H7 (cell line): ENCODE measurements around the gene LAD1. TPM values are rescaled to one million over a fixed set of nuclear protein-coding genes. Genes with fewer than 3 reads are reported as not detected.

Experiments used
- DNase-seq: peaks from one replicate; pipeline ENCODE4 v3.0.0; 2012
- H3K27me3 ChIP-seq: 2 replicates; pipeline ENCODE4 v1.6.0; 2011; ENCODE audit warnings: mild to moderate bottlenecking, low read length; ENCODE audit not compliant: control insufficient read depth, insufficient read depth
- H3K36me3 ChIP-seq: replicated peaks from 2 replicates; pipeline ENCODE4 v1.5.1; 2011; ENCODE audit warnings: low read length; ENCODE audit not compliant: control insufficient read depth, insufficient read depth
- H3K4me3 ChIP-seq: 2 replicates; pipeline ENCODE4 v1.5.1; 2011; ENCODE audit warnings: low read depth, mild to moderate bottlenecking, control low read depth, low read length, moderate library complexity; ENCODE audit not compliant: insufficient read depth
- total RNA-seq: library from RNA; depleted of rRNA; stranded (reverse); fragments of >200 nt; shearing (Covaris generic); gene quantifications from 2 replicates; pipeline ENCODE4 v1.2.3, GENCODE V29; 2014

Gene LAD1
- total RNA-seq, 1 experiment from 2014 or later, result 4.3 TPM

GRCh38 chr1:201348211-201348566 lies 50.9 kb downstream of the LAD1 start:
- DNase-seq, result peak; percentile 92

DNA sequence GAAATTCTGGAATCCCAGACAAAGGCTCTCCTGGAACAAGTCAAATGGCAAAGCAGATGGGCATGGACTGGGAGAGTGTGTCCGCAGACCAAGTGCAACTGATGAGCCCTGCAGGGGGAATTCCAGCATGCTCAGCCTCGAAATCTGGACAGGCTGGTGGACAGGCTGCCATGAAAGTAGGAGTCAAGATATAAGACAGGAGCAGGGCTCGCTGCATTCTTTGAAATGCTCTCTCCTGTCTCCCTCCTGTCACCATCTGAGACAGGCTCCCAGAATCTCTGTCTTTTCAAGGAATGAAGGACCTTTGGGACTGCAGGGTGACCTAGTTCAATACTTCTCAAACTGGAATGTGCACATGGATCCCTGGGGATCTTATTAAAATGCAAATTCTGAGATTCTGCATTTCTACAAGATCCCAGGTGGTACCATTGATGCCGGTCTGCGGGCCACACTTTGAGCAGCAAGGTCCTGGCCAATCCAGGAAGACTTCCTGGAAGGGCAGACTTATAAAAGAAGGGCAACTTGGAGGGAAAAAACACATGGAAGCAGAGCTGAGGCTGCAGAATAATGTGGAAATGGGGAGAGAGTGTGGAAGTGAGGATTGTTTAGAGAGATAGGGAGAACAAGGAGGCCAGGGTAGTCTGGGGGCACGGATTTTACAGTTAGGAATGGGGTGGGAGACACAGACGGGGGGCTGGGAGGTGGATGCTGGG lies 51.5 kb downstream of the LAD1 start:
- Histone ChIP-seq H3K36me3 (no peaks in the 10 kb centered on the region), H3K27me3 (no peaks in the 10 kb centered on the region; the same call in 1 of the 2 replicates), H3K4me3 (no peak overlapping the region)
- no peak for DNase-seq

More at GRCh38 chr1:201348211-201348566, 50.9 kb downstream of the LAD1 start:
- H3K36me3 ChIP-seq, result no peaks in the 10 kb centered on the region
- H3K4me3 ChIP-seq, result no peak overlapping the region
- no peaks in the 10 kb centered on the region; the same call in 1 of the 2 replicates for H3K27me3 ChIP-seq

DNA sequence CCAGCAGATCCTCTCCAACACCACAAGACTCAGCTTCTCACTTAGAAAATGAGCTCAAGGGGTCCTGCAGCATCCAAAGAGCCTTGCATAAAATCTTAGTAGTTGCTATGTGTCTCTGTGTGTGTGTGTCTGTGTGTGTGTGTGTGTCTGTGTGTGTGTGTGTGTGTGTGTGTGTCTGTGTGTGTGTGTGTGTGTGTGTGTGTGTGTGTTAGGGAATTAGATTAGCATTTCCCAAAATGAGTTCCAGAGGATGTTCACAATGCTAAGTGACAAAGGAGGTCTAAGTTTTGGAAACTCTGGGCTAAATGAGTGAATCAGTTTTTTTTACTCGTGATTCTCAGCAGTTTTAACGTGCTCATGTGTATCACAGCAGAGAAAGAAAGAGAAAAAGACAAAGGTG lies 52.1 kb downstream of the LAD1 start:
- no peak overlapping the region for H3K4me3 ChIP-seq
- H3K36me3 ChIP-seq, result no peaks in the 10 kb centered on the region
- no peak for DNase-seq
- no peaks in the 10 kb centered on the region; the same call in 1 of the 2 replicates for H3K27me3 ChIP-seq

DNA sequence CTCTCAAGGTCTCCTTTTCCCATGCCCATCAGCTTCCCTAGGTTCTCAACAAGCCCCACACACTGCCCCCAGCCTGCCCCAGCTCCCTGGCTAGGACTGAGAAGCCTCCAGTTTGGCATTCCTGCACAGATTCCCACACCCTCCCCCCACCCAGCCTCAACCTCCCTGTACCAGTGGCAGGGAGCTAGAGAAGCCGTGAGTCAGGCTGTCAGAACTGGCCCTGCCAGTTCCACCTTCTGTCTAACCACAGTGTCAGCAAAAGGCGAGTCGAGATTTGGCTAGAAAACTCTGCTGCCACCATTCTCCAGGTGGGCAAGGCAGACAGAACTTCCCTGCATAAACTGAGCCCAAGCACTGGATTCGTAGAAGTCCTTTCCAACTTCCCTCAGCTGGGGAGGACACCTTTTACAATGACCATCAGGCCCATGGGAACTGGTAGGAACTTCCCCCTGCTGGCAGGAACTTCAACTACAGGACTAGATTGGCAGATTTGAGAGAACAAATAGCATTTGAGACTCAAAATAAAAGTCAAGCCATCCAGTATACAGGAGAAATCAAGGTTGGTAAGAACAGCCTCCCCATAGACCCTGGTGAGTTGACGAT lies 52.7 kb downstream of the LAD1 start:
- no peaks in the 10 kb centered on the region for H3K36me3 ChIP-seq
- H3K27me3 ChIP-seq, result no peaks in the 10 kb centered on the region; the same call in 1 of the 2 replicates
- DNase-seq, result peak; percentile 78
- no peak overlapping the region for H3K4me3 ChIP-seq

GRCh38 chr1:201345081-201345355 lies 54.1 kb downstream of the LAD1 start:
- H3K36me3 ChIP-seq, result no peaks in the 10 kb centered on the region
- DNase-seq, result no peak
- no peaks in the 10 kb centered on the region; the same call in 1 of the 2 replicates for H3K27me3 ChIP-seq
- no peak overlapping the region for H3K4me3 ChIP-seq

- DNase-seq, result no peak
- Histone ChIP-seq H3K4me3 (no peak overlapping the region), H3K27me3 (no peaks in the 10 kb centered on the region; the same call in 1 of the 2 replicates), H3K36me3 (no peaks in the 10 kb centered on the region)
Observed at GRCh38 chr1:201344206-201345080, 54.7 kb downstream of the LAD1 start.

GRCh38 chr1:201341377-201341776 lies 57.7 kb downstream of the LAD1 start:
- H3K36me3 ChIP-seq, result no peaks in the 10 kb centered on the region
- H3K4me3 ChIP-seq, result no peak overlapping the region
- H3K27me3 ChIP-seq, result no peaks in the 10 kb centered on the region; the same call in 1 of the 2 replicates
- no peak for DNase-seq

DNA sequence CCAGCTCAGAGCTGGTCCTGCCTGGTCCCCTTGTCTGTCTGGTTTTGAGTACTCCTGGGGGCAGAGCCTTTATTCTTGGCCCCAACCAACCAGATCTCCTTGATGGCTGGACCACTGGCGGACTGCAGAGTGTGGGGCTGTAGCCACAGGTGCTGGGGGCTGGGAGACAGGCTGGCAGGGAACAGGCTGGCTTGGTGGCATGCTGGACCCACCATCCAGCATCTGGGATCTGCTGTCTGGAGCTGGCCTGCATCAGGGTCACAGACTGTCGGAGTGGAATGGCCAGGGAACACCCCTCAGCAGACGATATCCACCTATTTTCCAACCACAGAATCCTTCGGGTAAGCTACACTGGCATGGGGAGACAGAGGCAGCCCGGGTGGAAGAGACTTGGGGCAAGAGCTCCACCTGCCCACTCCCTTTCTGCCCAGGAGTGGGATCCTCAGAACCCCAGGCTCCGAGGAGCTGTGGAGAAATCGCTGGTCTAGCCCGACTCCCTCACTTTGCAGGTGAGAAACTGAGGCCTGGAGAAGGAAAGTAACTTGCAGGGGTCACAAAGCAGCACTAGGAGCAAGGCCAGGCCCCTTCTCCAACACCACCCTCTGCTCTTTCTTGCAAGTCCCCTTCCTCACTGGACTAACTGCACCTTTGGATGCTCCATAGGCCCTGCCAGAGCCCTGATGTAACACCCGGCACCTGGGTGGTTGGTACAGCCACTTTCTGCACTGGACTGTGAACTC lies 62.2 kb downstream of the LAD1 start:
- Histone ChIP-seq H3K4me3 (no peak overlapping the region), H3K27me3 (no peaks in the 10 kb centered on the region), H3K36me3 (no peaks in the 10 kb centered on the region)
- no peak for DNase-seq

DNA sequence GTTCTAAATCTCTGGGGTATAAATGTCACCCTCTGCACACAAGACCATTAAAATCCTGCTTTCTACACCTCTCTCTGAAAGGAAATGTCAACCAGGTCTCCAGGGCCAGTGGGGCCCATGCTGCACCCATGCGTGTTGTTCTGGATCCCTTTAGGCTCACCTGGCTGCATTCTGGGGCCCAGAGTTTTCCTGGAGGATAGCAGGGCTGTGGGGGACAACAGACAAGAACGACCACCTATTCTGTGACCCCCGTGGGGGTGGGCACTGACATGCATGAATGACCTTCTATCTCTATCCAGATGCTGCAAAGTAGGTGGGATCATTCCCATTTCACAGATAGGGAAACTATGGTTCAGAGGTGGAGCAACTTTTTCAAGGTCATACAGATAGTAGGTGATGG lies 63.2 kb downstream of the LAD1 start:
- no peak overlapping the region for H3K4me3 ChIP-seq
- no peaks in the 10 kb centered on the region for H3K36me3 ChIP-seq
- no peaks in the 10 kb centered on the region for H3K27me3 ChIP-seq
- DNase-seq, result no peak

GRCh38 chr1:201335174-201335870 lies 63.8 kb downstream of the LAD1 start:
- Histone ChIP-seq H3K27me3 (no peaks in the 10 kb centered on the region), H3K4me3 (no peak overlapping the region), H3K36me3 (no peaks in the 10 kb centered on the region)
- DNase-seq, result no peak

DNA sequence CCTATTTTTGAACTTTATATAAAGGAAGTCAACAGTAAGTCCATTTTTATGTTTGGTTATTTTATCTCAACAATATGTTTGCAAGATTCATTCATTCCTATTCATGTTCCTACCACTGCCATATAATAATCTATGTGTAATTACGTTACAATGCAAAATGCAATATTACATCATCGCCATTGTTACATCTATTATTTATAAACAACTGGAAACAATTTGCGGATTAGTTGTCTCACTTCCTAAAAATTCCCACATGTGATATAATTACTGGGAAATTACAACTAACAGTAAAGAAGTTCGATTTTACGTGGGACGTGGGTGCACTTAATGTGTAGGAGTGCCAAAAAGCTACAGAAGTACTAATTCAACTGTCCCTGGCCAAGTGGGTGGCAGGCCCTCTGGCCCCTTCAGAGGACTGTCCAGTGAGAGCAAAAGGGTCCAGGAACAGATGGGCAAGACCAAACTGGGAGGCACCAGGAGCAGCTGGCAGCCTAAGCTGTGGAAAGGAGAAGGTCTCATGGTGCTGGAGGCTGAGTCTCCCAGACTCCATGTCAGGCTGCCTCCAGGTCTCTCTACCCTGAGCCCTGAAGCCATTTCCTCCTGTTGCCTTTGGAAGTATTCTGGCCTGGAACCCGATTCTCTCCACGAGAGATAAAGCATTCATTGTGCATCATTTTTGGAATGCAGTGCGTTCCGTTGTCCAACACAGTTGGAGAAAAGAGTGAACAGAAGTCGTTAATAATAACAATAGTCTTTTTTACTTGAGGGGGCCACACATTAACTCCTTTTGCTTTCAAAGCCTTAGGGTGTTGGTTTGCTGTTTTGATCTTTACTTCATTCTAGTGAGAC lies 64.6 kb downstream of the LAD1 start:
- Histone ChIP-seq H3K36me3 (no peaks in the 10 kb centered on the region), H3K4me3 (no peak overlapping the region), H3K27me3 (no peaks in the 10 kb centered on the region)
- DNase-seq, result no peak

DNA sequence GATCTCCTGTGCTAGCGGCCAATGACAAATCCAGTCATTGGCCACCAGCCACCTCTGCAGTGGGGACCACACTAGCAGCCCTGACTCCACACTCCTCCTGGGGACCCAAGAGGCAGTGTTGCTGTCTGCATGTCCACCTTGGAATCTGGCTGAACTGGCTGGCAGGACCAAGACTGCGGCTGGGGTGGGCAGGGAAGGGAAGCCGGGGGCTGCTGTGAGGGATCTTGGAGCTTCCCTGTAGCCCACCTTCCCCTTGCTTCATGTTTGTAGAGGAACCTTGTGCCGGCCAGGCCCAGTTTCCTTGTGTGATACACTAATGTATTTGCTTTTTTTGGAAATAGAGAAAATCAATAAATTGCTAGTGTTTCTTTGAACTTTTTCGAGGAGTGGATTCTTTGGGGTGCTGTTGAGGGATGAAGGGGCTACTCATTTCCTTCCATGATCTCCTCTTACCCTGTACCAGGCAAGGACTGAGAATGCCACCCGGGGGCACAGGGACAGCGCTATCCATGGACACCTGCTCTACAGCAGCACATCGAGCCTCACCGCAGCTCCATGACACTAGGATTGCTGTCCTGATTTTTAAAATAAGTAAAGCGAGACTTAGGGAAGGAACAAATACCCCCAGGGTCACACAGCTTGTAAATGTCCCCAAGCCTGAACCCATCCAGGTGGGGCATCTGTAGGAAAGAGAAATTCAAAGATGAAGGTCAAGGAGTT lies 66.3 kb downstream of the LAD1 start:
- H3K27me3 ChIP-seq, result no peaks in the 10 kb centered on the region
- H3K4me3 ChIP-seq, result no peak overlapping the region
- no peak for DNase-seq
- H3K36me3 ChIP-seq, result no peaks in the 10 kb centered on the region

DNA sequence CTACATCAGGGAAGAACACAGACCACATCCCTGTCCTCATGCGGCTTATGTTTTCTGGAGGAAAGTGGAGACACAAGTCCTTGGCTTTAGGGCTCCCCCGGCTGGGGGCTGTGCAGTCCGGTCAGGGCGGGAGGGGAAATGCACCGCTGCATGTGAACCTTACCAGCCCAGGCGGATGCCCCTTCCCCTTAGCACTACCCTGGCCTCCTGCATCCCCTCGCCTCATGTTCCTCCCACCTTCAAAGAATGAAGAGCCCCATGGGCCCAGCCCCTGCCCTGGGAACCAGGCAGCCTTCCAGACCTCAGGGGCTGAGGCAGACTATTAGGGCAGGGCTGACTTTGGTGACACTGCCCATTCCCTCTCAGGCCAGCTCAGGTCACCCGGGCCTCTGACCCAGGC lies 67.1 kb downstream of the LAD1 start:
- Histone ChIP-seq H3K36me3 (no peaks in the 10 kb centered on the region), H3K27me3 (no peaks in the 10 kb centered on the region), H3K4me3 (no peak overlapping the region)
- DNase-seq, result no peak
